GM19328 (cell line): ENCODE measurements around the gene EHBP1.
"Not testable (repeated sequence)": the region's sequence is repeated elsewhere in the genome, so short reads cannot be mapped to it uniquely, and the experiment has no call there.

Experiments used
- ATAC-seq: cut with Tn5 transposase; IDR thresholded peaks from one replicate; pipeline ENCODE4 v1.9.1; 2021; ENCODE audit warnings: mild to moderate bottlenecking, moderate library complexity; ENCODE audit not compliant: unreplicated experiment

EHBP1 gene

GRCh38 chr2:62704654-62705006 is 883 bp upstream of the EHBP1 start:
- ATAC-seq, result no peak

DNA sequence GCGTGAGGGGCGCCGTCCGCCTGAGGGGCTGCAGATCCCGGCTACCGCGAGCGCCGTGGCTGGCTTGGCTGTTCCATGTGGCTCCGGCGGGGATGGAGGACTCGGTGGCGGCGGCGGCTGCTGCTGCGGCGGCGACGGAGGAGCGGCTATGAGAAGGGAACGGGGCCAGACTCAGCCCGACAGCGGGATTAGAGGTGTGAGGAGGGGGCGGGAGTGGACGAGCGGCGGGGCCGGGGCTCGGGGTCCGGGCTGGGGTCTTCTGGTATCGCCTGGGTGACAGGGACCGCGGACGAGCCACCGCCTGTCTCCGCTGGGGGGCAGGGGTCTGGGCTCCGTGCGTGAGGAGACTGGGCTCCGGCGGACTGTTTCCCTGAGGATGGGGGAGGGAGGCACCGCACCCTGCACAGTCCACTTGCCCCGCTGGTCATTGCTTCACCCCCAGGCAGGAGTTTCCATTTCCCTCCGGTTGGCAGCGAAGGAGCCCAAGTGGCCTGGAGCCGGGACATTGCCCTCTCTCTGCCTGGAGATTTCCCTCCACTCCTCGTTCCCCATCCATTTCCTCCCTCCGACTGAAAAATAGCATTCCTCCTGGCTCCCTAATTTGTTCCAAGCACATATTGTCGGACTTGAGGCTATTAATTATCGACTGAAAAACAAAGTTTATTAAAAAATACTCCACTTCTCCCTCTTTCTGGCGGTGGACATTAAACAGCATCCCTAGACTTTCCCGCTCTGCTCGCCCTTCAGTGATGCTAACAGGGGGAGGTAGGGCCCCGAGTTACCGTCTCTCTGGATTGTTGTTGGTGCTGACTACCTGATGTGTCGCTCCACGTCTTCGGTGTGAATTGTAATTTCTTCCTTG is 577 bp downstream of the EHBP1 start:
- ATAC-seq, result no peak

- no peak for ATAC-seq
Observed at GRCh38 chr2:62706721-62707521, 1.4 kb downstream of the EHBP1 start.

- ATAC-seq, result no peak
Observed at GRCh38 chr2:62708751-62709150, 3.2 kb downstream of the EHBP1 start.

- no peak for ATAC-seq
Observed at GRCh38 chr2:62711832-62712494, 6.5 kb downstream of the EHBP1 start.

- not testable (repeated sequence) for ATAC-seq
Observed at GRCh38 chr2:62713196-62713595, 7.7 kb downstream of the EHBP1 start.

- ATAC-seq, result no peak
Observed at GRCh38 chr2:62713837-62714236, 8.3 kb downstream of the EHBP1 start.

DNA sequence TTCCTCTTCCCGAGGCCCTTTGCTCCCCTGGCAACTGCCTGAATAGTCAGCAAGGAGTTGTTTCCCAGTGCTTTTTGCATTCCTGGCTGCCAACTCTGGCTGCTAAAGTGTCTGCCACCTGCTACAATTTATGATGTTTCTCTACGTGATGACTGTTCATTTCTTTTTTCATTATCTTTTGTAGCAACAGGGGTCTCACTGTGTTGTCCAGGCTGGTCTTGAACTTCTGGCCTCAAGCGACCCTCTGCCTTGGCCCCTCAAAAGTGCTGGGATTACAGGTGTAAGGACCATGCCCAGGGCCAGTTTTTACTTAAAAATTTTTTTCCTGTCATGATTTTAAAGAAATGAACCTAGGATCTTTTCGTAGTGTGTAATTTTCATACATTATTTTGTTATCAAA is 11.3 kb downstream of the EHBP1 start:
- ATAC-seq, result no peak

GRCh38 chr2:62717503-62718081 is 12.1 kb downstream of the EHBP1 start:
- ATAC-seq, result no peak

DNA sequence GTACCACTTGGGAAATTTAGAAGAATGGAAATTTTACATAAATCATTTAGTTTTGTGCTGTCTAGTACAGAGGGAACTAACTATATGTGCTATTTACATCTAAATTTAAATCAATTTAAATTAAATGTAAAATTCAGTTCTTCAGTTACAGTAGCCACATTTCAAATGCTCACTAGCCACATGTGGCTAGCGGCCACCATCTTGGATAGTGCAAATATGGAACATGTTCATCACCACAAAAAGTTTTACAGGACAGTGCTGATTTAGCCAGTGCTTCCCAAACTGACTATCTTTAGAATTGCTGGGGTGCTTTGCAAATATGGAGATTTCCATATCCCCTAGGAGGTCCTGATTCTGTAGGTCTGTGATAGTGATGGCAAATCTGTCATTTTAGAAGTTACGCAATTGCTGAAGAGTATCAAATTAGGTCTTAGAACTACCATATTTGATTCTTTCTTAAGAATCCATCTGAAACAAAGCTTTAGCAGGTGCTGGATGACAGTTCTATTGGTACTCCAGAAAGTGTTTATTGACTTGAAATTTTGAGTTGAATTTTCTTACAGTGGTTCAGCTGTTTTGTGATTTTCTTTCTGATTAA is 12.8 kb downstream of the EHBP1 start:
- ATAC-seq, result no peak

DNA sequence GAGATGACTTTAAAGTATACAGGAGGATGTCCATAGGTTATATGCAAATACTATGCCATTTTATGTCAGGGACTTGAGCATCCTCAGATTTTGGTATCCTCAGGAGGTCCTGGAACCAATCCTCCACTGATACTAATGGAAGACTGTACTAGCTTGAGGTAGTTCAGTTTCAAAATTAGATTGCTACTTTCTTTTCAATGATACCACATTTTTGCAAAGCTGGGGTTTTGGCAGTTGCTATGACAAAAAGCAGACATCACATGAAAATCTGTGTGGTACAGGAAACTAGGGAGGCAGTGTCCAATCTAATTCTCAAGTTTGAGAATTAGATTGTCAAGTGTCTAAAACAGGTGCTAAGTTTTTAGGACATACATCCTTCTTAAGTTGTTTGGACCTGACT is 14.2 kb downstream of the EHBP1 start:
- ATAC-seq, result no peak

- ATAC-seq, result no peak
Observed at GRCh38 chr2:62722679-62723078, 17.2 kb downstream of the EHBP1 start.

DNA sequence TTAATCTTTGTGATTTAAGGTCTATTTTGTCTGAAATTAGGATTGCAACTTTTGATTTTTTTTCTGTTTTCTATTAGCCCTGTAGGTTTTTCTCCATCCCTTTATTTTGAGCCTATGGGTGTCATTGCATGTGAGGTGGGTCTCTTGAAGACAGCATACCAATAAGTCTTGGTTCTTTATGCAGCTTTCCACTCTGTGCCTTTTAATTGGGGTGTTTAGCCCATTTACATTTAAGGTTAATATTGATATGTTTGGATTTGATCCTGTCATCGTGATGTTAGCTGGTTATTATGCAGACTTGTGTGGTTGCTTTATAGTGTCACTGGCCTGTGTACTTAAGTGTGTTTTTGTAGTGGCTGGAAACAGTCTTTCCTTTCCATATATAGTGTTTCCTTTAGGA is 17.7 kb downstream of the EHBP1 start:
- no peak for ATAC-seq

- no peak for ATAC-seq
Observed at GRCh38 chr2:62724106-62724505, 18.6 kb downstream of the EHBP1 start.

GRCh38 chr2:62724886-62725711 is 19.6 kb downstream of the EHBP1 start:
- ATAC-seq, result no peak

- ATAC-seq, result no peak
Observed at GRCh38 chr2:62725712-62726055, 20.2 kb downstream of the EHBP1 start.

GRCh38 chr2:62727259-62727867 is 21.9 kb downstream of the EHBP1 start:
- ATAC-seq, result no peak

DNA sequence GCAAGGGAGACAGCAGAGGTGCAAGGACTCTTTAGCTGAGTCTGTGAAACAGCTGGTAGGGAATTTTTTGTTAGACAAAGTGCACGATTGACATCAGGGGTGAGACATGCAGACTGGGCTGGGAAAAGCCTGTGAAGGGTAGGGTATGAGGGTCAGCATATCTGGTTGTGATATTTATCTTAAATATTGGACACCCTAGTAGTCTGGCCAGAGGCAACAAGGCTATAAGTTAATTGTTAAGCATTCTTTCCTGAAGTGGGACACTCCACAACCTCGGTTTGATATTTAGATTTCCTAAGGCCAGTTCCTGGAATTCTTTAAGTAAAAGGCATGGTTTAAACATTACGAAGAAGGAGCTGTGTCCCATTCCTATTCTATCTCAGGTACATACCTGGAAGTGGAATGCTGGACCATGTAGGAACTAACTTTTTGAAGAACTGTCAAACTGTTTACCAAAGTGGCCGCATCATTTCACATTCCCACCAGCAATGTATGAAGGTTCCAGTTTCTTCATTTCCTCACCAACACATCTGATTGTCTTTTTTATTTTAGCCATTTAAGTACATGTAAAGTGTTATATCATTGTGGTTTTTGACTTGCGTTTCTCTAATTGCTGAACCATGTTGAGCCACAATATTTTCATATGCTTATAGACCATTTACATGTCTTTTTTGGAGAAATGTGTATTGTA is 22.5 kb downstream of the EHBP1 start:
- no peak for ATAC-seq

DNA sequence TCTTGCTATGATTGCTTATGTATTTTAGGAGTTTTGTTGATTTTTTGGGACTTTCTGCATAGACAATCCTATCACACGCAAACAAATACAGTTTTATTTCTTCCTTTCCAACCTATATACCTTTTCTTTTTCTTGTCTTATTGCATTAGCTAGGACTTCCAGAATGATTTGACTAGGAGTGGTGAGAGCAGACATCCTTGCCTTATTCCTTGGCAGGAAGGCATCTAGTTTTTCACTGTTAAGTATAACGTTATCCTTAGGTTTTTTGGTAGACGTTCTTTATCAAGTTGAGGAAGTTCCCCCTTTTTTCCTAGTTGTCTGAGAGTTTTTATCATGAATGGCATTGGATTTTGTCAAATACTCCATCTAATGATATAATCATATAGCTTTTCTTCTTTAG is 25.8 kb downstream of the EHBP1 start:
- ATAC-seq, result no peak
